ENCODE results near the gene PCDHGA9.
A peak's percentile ranks its signal among the peaks of the same experiment; 100 is the strongest.
"Not testable (repeated sequence)": the region's sequence is repeated elsewhere in the genome, so short reads cannot be mapped to it uniquely, and the experiment has no call there.

Gene PCDHGA9

DNA sequence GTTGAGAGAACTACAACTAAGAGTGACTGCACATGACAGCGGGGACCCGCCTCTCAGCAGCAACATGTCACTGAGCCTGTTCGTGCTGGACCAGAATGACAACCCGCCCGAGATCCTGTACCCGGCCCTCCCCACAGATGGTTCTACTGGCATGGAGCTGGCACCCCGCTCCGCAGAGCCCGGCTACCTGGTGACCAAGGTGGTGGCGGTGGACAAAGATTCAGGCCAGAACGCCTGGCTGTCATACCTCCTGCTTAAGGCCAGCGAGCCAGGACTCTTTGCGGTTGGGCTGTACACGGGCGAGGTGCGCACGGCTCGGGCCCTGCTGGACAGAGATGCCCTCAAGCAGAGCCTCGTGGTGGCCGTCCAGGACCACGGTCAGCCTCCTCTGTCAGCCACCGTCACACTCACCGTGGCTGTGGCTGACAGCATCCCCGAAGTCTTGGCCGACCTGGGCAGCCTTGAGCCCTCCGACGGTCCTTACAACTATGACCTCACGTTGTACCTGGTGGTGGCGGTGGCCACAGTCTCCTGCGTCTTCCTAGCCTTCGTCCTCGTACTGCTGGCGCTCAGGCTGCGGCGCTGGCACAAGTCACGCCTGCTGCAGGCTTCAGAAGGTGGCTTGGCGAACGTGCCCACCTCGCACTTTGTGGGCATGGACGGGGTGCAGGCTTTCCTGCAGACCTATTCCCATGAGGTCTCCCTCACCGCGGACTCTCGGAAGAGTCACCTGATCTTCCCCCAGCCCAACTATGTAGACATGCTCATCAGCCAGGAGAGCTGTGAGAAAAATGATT is 17.9 kb upstream of the PCDHGA9 start:
- no peak for DNase-seq

DNA sequence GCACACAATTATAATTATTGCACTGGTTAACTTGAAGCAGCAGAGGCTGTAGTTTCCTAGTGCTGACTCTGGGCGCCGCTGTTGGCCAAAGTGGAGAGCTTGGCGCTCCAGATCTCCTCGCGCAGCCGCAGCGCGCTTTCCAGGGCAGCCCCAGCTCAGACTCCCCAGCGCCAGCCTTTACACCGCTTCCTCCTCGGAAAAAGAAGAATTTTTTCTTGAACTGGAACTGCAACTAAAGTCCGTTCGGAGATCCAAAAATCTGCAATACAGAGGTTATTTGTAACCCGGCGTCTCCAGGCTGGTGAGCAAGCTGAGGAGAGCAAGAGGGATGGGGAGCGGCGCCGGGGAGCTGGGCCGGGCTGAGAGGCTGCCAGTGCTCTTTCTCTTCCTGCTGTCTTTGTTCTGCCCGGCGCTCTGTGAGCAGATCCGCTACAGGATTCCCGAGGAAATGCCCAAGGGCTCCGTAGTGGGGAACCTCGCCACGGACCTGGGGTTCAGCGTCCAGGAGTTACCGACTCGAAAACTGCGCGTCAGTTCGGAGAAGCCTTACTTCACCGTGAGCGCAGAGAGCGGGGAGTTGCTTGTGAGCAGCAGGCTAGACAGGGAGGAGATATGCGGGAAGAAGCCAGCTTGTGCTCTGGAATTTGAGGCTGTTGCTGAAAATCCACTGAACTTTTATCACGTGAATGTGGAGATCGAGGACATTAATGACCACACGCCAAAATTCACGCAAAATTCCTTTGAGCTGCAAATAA is 14.8 kb upstream of the PCDHGA9 start, which contains the start of gene PCDHGB4:
TSS of gene PCDHGB4 (plus strand) at position 142 of the 755 bp plus-strand sequence. CDS start at position 329, 187 bp downstream.
- DNase-seq: peak in 1 of 2 donors; percentile 41

DNA sequence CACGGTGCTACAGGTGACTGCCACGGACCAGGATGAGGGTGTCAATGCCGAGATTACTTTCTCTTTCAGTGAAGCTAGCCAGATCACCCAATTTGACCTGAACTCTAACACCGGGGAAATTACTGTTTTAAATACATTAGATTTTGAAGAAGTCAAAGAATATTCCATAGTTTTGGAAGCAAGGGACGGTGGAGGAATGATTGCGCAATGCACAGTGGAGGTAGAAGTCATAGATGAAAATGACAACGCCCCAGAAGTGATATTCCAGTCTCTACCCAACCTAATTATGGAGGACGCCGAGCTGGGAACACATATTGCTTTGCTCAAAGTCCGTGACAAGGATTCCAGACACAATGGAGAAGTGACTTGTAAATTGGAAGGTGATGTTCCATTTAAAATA is 13.9 kb upstream of the PCDHGA9 start:
- DNase-seq: no peak

DNA sequence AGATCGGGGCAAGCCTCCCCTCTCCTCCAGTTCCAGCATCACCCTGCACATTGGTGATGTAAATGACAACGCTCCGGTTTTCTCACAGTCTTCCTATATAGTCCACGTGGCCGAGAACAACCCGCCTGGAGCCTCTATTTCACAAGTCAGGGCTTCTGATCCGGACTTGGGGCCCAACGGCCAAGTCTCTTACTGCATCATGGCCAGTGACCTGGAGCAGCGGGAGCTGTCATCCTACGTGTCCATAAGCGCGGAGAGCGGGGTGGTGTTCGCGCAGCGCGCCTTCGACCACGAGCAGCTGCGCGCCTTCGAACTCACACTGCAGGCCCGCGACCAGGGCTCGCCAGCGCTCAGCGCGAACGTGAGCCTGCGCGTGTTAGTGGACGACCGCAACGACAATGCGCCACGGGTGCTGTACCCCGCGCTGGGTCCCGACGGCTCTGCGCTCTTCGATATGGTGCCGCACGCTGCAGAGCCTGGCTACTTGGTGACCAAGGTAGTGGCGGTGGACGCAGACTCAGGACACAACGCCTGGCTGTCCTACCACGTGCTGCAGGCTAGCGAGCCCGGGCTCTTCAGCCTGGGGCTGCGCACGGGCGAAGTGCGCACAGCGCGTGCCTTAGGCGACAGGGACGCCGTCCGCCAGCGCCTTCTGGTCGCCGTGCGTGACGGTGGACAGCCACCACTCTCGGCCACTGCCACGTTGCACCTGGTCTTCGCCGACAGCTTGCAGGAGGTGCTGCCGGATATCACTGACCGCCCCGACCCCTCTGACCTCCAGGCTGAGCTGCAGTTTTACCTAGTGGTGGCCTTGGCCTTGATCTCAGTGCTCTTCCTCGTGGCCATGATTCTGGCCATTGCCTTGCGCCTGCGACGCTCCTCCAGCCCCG is 13.2 kb upstream of the PCDHGA9 start:
- no peak for DNase-seq

DNA sequence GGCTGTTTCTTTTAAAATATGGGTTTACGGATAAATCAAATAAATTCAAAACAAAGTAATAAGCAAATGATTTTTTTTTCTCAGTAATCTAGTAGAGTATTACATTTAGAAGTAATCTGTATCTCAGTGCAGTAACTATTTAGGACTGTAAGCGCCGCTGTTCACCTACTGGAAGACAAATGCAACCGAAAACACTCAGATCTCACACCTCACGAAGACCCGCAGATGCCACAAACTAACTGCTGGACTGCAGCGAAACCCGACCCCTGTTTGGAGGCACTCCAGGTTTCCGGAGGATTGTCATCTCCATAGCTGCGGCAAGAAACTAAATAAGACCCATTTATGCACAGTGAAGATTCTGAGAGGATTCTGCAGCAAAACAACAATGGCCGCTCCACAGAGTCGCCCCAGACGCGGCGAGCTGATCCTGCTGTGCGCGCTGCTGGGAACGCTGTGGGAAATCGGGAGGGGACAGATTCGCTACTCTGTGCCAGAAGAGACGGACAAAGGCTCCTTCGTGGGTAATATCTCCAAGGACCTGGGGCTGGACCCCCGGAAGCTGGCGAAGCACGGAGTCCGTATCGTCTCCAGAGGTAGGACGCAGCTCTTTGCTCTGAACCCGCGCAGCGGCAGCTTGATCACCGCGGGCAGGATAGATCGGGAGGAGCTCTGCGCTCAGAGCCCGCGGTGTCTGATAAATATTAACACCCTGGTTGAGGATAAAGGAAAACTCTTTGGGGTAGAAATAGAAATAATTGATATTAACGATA is 10.0 kb upstream of the PCDHGA9 start, which contains the start of gene PCDHGA8:
TSS of gene PCDHGA8 (plus strand) at position 205 of the 770 bp plus-strand sequence. CDS start at position 386, 181 bp downstream.
- no peak for DNase-seq

DNA sequence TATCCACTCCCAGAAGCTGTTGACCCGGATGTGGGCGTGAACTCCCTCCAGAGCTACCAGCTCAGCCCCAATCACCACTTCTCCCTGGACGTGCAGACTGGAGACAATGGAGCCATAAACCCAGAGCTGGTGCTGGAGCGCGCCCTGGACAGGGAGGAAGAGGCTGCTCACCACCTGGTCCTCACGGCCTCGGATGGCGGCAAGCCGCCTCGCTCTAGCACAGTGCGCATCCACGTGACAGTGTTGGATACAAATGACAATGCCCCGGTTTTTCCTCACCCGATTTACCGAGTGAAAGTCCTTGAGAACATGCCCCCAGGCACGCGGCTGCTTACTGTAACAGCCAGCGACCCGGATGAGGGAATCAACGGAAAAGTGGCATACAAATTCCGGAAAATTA is 9.3 kb upstream of the PCDHGA9 start:
- no peak for DNase-seq

DNA sequence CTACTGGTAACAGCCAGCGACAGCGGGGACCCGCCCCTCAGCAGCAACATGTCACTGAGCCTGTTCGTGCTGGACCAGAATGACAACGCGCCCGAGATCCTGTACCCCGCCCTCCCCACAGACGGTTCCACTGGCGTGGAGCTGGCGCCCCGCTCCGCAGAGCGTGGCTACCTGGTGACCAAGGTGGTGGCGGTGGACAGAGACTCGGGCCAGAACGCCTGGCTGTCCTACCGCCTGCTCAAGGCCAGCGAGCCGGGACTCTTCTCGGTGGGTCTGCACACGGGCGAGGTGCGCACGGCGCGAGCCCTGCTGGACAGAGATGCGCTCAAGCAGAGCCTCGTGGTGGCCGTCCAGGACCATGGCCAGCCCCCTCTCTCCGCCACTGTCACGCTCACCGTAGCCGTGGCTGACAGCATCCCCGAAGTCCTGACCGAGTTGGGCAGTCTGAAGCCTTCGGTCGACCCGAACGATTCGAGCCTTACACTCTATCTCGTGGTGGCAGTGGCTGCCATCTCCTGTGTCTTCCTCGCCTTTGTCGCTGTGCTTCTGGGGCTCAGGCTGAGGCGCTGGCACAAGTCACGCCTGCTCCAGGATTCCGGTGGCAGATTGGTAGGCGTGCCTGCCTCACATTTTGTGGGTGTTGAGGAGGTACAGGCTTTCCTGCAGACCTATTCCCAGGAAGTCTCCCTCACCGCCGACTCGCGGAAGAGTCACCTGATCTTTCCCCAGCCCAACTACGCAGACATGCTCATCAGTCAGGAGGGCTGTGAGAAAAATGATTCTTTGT is 8.0 kb upstream of the PCDHGA9 start:
- DNase-seq: not testable (repeated sequence)

DNA sequence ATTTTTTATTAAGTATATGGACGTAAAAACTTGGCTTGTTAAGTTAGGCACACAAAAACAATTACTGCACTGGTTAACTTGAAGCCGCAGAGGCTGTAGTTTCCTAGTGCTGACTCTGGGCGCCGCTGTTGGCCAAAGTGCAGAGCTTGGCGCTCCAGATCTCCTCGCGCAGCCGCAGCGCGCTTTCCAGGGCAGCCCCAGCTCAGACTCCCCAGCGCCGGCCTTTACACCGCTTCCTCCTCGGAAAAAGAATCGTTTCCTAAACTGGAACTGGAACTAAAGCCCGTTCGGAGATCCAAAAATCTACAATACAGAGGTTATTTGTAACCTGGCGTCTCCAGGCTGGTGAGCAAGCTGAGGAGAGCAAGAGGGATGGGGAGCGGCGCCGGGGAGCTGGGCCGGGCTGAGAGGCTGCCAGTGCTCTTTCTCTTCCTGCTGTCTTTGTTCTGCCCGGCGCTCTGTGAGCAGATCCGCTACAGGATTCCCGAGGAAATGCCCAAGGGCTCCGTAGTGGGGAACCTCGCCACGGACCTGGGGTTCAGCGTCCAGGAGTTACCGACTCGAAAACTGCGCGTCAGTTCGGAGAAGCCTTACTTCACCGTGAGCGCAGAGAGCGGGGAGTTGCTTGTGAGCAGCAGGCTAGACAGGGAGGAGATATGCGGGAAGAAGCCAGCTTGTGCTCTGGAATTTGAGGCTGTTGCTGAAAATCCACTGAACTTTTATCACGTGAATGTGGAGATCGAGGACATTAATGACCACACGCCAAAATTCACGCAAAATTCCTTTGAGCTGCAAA is 4.6 kb upstream of the PCDHGA9 start, which contains the start of gene PCDHGB5:
TSS of gene PCDHGB5 (plus strand) at position 192 of the 796 bp plus-strand sequence. CDS start at position 373, 181 bp downstream.
- DNase-seq: peak; percentile 41 to 61

DNA sequence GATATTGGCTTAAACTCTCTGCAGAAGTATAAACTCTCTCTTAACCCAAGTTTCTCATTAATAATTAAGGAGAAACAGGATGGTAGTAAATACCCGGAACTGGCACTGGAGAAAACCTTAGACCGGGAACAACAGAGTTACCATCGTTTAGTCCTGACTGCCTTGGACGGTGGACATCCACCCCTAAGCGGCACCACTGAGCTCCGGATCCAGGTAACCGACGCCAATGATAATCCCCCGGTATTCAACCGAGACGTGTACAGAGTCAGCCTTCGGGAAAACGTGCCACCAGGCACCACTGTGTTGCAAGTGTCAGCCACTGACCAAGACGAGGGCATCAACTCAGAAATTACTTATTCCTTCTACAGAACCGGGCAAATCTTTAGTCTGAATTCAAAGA is 4.0 kb upstream of the PCDHGA9 start:
- no peak for DNase-seq

DNA sequence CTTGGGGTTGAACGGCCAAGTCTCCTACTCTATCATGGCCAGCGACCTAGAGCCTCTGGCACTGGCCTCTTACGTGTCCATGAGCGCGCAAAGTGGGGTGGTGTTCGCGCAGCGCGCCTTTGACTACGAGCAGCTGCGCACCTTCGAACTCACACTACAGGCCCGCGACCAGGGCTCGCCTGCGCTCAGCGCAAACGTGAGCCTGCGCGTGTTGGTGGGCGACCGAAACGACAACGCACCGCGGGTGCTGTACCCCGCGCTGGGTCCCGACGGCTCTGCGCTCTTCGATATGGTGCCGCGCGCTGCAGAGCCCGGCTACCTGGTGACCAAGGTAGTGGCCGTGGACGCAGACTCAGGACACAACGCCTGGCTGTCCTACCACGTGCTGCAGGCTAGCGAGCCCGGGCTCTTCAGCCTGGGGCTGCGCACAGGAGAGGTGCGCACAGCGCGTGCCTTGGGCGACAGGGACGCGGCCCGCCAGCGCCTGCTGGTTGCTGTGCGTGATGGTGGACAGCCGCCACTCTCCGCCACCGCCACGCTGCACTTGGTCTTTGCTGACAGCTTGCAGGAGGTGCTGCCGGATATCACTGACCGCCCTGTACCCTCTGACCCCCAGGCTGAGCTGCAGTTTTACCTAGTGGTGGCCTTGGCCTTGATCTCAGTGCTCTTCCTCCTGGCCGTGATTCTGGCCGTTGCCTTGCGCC is 2.9 kb upstream of the PCDHGA9 start:
- no peak for DNase-seq

DNA sequence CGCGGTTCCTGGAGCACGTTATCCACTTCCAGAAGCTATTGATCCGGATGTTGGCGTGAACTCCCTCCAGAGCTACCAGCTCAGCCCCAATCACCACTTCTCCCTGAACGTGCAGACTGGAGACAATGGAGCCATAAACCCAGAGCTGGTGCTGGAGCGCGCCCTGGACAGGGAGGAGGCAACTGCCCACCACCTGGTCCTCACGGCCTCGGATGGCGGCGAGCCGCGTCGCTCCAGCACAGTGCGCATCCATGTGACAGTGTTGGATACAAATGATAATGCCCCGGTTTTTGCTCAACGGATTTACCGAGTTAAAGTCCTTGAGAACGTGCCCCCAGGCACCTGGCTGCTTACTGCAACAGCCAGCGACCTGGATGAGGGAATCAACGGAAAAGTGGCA is 809 bp downstream of the PCDHGA9 start:
- DNase-seq: no peak

DNA sequence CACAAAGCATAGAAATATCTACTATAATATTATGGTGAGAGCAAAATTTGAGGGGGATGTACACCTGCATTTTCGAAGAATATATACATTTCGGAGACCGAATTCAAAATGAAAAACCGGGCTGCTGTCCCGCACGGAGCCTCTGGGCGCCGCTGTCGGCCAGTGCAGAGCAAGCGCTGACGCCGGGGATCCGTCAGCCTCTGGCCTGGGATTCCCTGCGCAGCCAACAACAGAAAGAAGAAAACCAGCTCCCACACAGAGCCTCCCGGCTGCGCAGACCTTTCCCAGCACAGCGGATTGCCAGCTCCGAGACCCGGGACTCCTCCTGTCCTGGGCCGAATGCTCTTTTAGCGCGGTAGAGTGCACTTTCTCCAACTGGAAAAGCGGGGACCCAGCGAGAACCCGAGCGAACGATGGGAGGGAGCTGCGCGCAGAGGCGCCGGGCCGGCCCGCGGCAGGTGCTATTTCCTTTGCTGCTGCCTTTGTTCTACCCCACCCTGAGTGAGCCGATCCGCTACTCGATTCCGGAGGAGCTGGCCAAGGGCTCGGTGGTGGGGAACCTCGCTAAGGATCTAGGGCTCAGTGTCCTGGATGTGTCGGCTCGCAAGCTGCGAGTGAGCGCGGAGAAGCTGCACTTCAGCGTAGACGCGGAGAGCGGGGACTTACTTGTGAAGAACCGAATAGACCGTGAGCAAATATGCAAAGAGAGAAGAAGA is 5.4 kb downstream of the PCDHGA9 start, which contains the start of gene PCDHGB6:
TSS of gene PCDHGB6 (plus strand) at position 232 of the 716 bp plus-strand sequence. CDS start at position 414, 182 bp downstream.
- DNase-seq: peak; percentile 38 to 63

DNA sequence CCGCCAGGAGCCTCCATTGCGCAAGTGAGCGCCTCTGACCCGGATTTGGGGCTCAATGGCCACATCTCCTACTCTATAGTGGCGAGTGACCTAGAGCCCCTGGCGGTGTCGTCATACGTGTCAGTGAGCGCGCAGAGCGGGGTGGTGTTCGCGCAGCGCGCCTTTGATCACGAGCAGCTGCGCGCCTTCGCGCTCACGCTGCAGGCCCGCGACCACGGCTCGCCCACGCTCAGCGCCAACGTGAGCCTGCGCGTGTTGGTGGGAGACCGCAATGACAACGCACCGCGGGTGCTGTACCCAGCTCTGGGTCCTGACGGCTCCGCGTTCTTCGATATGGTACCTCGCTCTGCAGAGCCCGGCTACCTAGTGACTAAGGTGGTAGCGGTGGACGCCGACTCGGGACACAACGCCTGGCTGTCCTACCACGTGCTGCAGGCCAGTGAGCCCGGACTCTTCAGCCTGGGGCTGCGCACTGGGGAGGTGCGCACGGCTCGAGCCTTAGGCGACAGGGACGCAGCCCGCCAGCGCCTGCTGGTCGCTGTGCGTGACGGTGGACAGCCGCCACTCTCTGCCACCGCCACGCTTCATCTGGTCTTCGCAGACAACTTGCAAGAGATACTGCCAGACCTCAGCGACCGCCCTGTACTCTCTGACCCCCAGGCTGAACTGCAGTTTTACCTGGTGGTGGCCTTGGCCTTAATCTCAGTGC is 7.2 kb downstream of the PCDHGA9 start:
- DNase-seq: no peak

DNA sequence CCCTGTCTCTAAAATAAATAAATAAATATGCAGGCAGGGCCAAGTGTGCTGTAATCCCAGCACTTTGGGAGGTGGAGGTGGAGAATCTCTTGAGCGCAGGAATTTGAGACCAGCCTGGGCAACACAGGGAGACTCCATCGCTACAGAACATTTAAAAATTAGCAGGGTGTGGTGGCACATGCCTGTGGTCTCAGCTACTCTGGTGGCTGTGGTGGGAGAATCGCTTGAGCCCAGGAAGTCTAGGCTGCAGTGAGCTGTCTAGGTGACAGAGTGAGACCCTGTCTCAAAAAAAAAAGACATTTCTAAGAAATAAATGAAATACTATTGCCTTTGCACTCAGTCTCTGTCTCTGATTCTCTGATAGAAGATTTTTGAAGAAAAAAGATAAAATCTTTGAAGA is 9.0 kb downstream of the PCDHGA9 start:
- DNase-seq: no peak

DNA sequence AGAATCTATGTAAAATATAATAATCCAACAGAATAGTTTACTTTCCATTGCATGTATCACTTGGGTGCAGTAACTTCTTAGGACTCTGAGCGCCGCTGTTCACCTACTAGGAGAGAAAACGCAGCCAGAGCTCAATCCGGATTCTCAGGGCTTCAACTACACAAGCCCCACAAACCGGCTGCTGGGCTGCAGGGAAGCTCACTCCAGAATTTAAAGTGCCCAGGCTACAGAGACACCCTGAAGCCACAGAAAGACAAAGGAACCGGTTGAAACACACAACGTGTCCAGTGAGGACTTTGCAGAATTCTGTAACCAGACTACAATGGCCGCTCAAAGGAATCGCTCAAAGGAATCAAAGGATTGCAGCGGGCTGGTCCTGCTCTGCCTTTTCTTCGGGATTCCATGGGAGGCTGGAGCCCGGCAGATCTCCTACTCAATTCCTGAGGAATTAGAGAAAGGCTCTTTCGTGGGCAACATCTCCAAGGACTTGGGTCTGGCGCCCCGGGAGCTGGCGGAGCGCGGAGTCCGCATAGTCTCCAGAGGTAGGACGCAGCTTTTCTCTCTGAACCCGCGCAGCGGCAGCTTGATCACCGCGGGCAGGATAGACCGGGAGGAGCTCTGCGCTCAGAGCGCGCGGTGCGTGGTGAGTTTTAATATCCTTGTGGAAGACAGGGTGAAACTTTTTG is 10.4 kb downstream of the PCDHGA9 start, which contains the start of gene PCDHGA10:
TSS of gene PCDHGA10 (plus strand) at position 134 of the 686 bp plus-strand sequence. CDS start at position 323, 189 bp downstream.
- DNase-seq: peak; percentile 57 to 73

DNA sequence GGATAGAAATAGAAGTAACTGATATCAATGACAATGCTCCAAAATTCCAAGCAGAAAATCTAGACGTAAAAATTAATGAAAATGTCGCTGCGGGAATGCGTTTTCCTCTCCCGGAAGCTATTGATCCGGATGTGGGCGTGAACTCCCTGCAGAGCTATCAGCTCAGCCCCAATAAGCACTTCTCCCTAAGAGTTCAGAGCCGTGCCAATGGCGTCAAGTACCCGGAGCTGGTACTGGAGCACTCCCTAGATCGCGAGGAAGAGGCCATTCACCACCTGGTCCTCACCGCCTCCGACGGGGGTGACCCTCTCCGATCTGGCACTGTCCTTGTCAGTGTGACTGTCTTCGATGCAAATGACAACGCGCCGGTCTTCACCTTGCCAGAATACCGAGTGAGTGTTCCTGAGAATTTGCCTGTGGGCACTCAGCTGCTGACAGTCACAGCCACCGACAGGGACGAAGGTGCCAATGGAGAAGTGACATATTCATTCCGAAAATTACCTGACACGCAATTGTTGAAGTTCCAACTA is 11.0 kb downstream of the PCDHGA9 start:
- DNase-seq: no peak
